ENCODE data around the gene COL6A3. TPM values are rescaled to one million over a fixed set of nuclear protein-coding genes. Genes with fewer than 3 reads are reported as not detected.

The COL6A3 gene
- total RNA-seq, 1 donor from 2014 or later, result 143 TPM

GRCh38 chr2:237319086-237319820, 94.7 kb downstream of the COL6A3 start:
- no peak for DNase-seq (ENCODE audit: extremely low spot score, unreplicated experiment)

GRCh38 chr2:237316339-237316738, 97.6 kb downstream of the COL6A3 start:
- no peak for DNase-seq (ENCODE audit: extremely low spot score, unreplicated experiment)
- Mint-ChIP-seq H3K4me1 (ENCODE audit: unreplicated experiment) (peaks cover 30% of the 10 kb centered on the region), H3K27ac (ENCODE audit: unreplicated experiment) (peak overlapping the region; percentile 9), H3K36me3 (ENCODE audit: unreplicated experiment) (peaks cover 6% of the 10 kb centered on the region), H3K27me3 (ENCODE audit: unreplicated experiment) (no peaks in the 10 kb centered on the region), H3K9me3 (ENCODE audit: unreplicated experiment) (no peaks in the 10 kb centered on the region), H3K4me3 (ENCODE audit: unreplicated experiment) (no peak overlapping the region)
- TF ChIP-seq CTCF (IDR thresholded peaks at IDR 0.05), result no peak

More at GRCh38 chr2:237319086-237319820, 94.7 kb downstream of the COL6A3 start:
- Mint-ChIP-seq H3K27ac (ENCODE audit: unreplicated experiment) (no peak overlapping the region), H3K36me3 (ENCODE audit: unreplicated experiment) (peaks cover 5% of the 10 kb centered on the region), H3K27me3 (ENCODE audit: unreplicated experiment) (no peaks in the 10 kb centered on the region), H3K4me3 (ENCODE audit: unreplicated experiment) (no peak overlapping the region), H3K4me1 (ENCODE audit: unreplicated experiment) (peaks cover 43% of the 10 kb centered on the region), H3K9me3 (ENCODE audit: unreplicated experiment) (no peaks in the 10 kb centered on the region)
- no peak for TF ChIP-seq CTCF (IDR thresholded peaks at IDR 0.05)

GRCh38 chr2:237315829-237316225, 98.1 kb downstream of the COL6A3 start:
- H3K4me1 Mint-ChIP-seq (ENCODE audit: unreplicated experiment), result peaks cover 29% of the 10 kb centered on the region
- no peak for TF ChIP-seq CTCF (IDR thresholded peaks at IDR 0.05)
- peak overlapping the region; percentile 92 for H3K27ac Mint-ChIP-seq (ENCODE audit: unreplicated experiment)
- H3K36me3 Mint-ChIP-seq (ENCODE audit: unreplicated experiment), result peaks cover 4% of the 10 kb centered on the region
- no peak overlapping the region for H3K4me3 Mint-ChIP-seq (ENCODE audit: unreplicated experiment)
- H3K9me3 Mint-ChIP-seq (ENCODE audit: unreplicated experiment), result no peaks in the 10 kb centered on the region
- no peak for DNase-seq (ENCODE audit: extremely low spot score, unreplicated experiment)
- H3K27me3 Mint-ChIP-seq (ENCODE audit: unreplicated experiment), result no peaks in the 10 kb centered on the region

GRCh38 chr2:237315170-237315828, 98.7 kb downstream of the COL6A3 start:
- Mint-ChIP-seq H3K9me3 (ENCODE audit: unreplicated experiment) (no peaks in the 10 kb centered on the region), H3K4me3 (ENCODE audit: unreplicated experiment) (no peak overlapping the region), H3K36me3 (ENCODE audit: unreplicated experiment) (peaks cover 4% of the 10 kb centered on the region), H3K27me3 (ENCODE audit: unreplicated experiment) (no peaks in the 10 kb centered on the region), H3K27ac (ENCODE audit: unreplicated experiment) (peak overlapping the region; percentile 92), H3K4me1 (ENCODE audit: unreplicated experiment) (peaks cover 33% of the 10 kb centered on the region)
- peak; percentile 51 for TF ChIP-seq CTCF (IDR thresholded peaks at IDR 0.05)
- peak; percentile 92 for DNase-seq (ENCODE audit: extremely low spot score, unreplicated experiment)

GRCh38 chr2:237314681-237315080, 99.3 kb downstream of the COL6A3 start:
- DNase-seq (ENCODE audit: extremely low spot score, unreplicated experiment), result no peak
- H3K36me3 Mint-ChIP-seq (ENCODE audit: unreplicated experiment), result peaks cover 4% of the 10 kb centered on the region
- no peaks in the 10 kb centered on the region for H3K9me3 Mint-ChIP-seq (ENCODE audit: unreplicated experiment)
- H3K4me3 Mint-ChIP-seq (ENCODE audit: unreplicated experiment), result no peak overlapping the region
- peaks cover 34% of the 10 kb centered on the region for H3K4me1 Mint-ChIP-seq (ENCODE audit: unreplicated experiment)
- no peak for TF ChIP-seq CTCF (IDR thresholded peaks at IDR 0.05)
- no peaks in the 10 kb centered on the region for H3K27me3 Mint-ChIP-seq (ENCODE audit: unreplicated experiment)
- peak overlapping the region; percentile 92 for H3K27ac Mint-ChIP-seq (ENCODE audit: unreplicated experiment)
